Upper lobe of right lung (tissue), 1 donor: ENCODE measurements around the gene PRKG1. TPM values are rescaled to one million over a fixed set of nuclear protein-coding genes. Genes with fewer than 3 reads are reported as not detected.
"Not testable (repeated sequence)": the region's sequence is repeated elsewhere in the genome, so short reads cannot be mapped to it uniquely, and the experiment has no call there.

Experiments used
- ATAC-seq: fragments of 200-7000 bp; cut with Tn5 transposase; one replicate; pipeline ENCODE4 v1.9.1; 2020; ENCODE audit warnings: mild to moderate bottlenecking, moderate library complexity
- DNase-seq: peaks from one replicate; pipeline ENCODE4 v3.0.0-alpha.2; 2020
- H3K27ac ChIP-seq: fragments of 200-600 bp; one replicate; pipeline ENCODE4 v1.8.0; 2022
- H3K27me3 ChIP-seq: fragments of 200-600 bp; one replicate; pipeline ENCODE4 v1.8.0; 2022; ENCODE audit warnings: mild to moderate bottlenecking
- H3K36me3 ChIP-seq: fragments of 200-600 bp; one replicate; pipeline ENCODE4 v1.8.0; 2022
- H3K4me1 ChIP-seq: fragments of 200-600 bp; one replicate; pipeline ENCODE4 v1.8.0; 2022
- H3K4me3 ChIP-seq: fragments of 200-600 bp; one replicate; pipeline ENCODE4 v1.8.0; 2022; ENCODE audit warnings: mild to moderate bottlenecking
- H3K9me3 ChIP-seq: fragments of 200-600 bp; one replicate; pipeline ENCODE4 v1.8.0; 2022
- CTCF ChIP-seq: fragments of 200-600 bp; IDR thresholded peaks from one replicate; pipeline ENCODE4 v1.8.0; 2022; ENCODE audit warnings: antibody characterized with exemption
- intact Hi-C: fragments of 100-400 bp; cut with DNase I; formaldehyde crosslinking; loops from one replicate; pipeline ENCODE4 v1.11.0; 2022
- total RNA-seq: library from RNA; stranded (reverse); fragmentation: NEBNext Ultra II Directional; extraction: Animal tissue kit (Norgen Biotek cat#: 25700); gene quantifications from one replicate; pipeline ENCODE4 v1.2.1, GENCODE V29; 2021
- donor health status: DM: no; HTN: yes; CAD: no; lungs with severe emphysema.

The PRKG1 gene
- total RNA-seq, 1 donor from 2014 or later = 30.0 TPM

- TF ChIP-seq CTCF = no peak
- Histone ChIP-seq H3K9me3 (no peaks in the 10 kb centered on the region), H3K4me1 (peaks cover 7% of the 10 kb centered on the region), H3K4me3 (no peak overlapping the region), H3K27ac (no peak overlapping the region), H3K36me3 (no peaks in the 10 kb centered on the region), H3K27me3 (no peaks in the 10 kb centered on the region)
- DNase-seq (no peak), ATAC-seq (no peak)
- intact Hi-C loops = no loop called here
These were observed 1155.1 kb downstream of the PRKG1 start for GRCh38 chr10:52229291-52229931.

GRCh38 chr10:52232561-52233350, 1158.5 kb downstream of the PRKG1 start:
- no peaks in the 10 kb centered on the region for H3K36me3 ChIP-seq
- H3K9me3 ChIP-seq = no peaks in the 10 kb centered on the region
- H3K4me3 ChIP-seq = peak overlapping the region; percentile 39
- intact Hi-C loops = no loop called here
- DNase-seq (no peak), ATAC-seq (peak; percentile 91)
- no peak for TF ChIP-seq CTCF
- H3K4me1 ChIP-seq = peaks cover 7% of the 10 kb centered on the region
- H3K27ac ChIP-seq = no peak overlapping the region
- no peaks in the 10 kb centered on the region for H3K27me3 ChIP-seq

- H3K4me1 ChIP-seq, H3K27ac ChIP-seq, DNase-seq, ATAC-seq, H3K36me3 ChIP-seq, intact Hi-C loops, H3K9me3 ChIP-seq, H3K27me3 ChIP-seq: not testable (repeated sequence)
- peak overlapping the region; percentile 39 for H3K4me3 ChIP-seq
These were observed 1159.2 kb downstream of the PRKG1 start for GRCh38 chr10:52233351-52233991.

GRCh38 chr10:52239771-52240170, 1165.5 kb downstream of the PRKG1 start:
- H3K9me3 ChIP-seq = no peaks in the 10 kb centered on the region
- DNase-seq = no peak
- ATAC-seq = no peak
- H3K4me1 ChIP-seq = no peaks in the 10 kb centered on the region
- no peaks in the 10 kb centered on the region for H3K27me3 ChIP-seq
- no peak overlapping the region for H3K4me3 ChIP-seq
- intact Hi-C loops = no loop called here
- no peak for TF ChIP-seq CTCF
- no peaks in the 10 kb centered on the region for H3K36me3 ChIP-seq
- no peak overlapping the region for H3K27ac ChIP-seq

- intact Hi-C loops = no loop called here
- Histone ChIP-seq H3K4me3 (no peak overlapping the region), H3K27ac (no peak overlapping the region), H3K4me1 (no peaks in the 10 kb centered on the region), H3K27me3 (no peaks in the 10 kb centered on the region), H3K9me3 (no peaks in the 10 kb centered on the region), H3K36me3 (no peaks in the 10 kb centered on the region)
- TF ChIP-seq CTCF = no peak
- DNase-seq = no peak
- no peak for ATAC-seq
These were observed 1171.3 kb downstream of the PRKG1 start for GRCh38 chr10:52245547-52245946.

GRCh38 chr10:52247929-52248328, 1173.6 kb downstream of the PRKG1 start:
- H3K27me3 ChIP-seq, H3K27ac ChIP-seq, intact Hi-C loops, ATAC-seq, H3K9me3 ChIP-seq, DNase-seq, H3K4me3 ChIP-seq, H3K36me3 ChIP-seq, H3K4me1 ChIP-seq: not testable (repeated sequence)
